ENCODE results near the gene PROZ.

- TF ChIP-seq CTCF (IDR thresholded peaks at IDR 0.05; ENCODE audit: low read length), result no peak
- no peak for TF ChIP-seq EZH2 (optimal IDR thresholded peaks at IDR 0.05; ENCODE audit: low read depth, low read length)
- TF ChIP-seq EZH2phosphoT487 (IDR thresholded peaks at IDR 0.05; ENCODE audit: low read length), result no peak
Measured at GRCh38 chr13:113183450-113184129, 25.1 kb downstream of the PROZ start.

Measured in MM.1S (cell line).